ENCODE measurements around the gene SPG21. TPM values are rescaled to one million over a fixed set of nuclear protein-coding genes. Genes with fewer than 3 reads are reported as not detected.

The SPG21 gene
- total and polyA plus RNA-seq, 2 of the 13 experiments (the other 11 are each of a cell fraction or from before 2014, with no cell fraction given): 36.7 to 42.4 TPM

- TF ChIP-seq, protein P1, sequence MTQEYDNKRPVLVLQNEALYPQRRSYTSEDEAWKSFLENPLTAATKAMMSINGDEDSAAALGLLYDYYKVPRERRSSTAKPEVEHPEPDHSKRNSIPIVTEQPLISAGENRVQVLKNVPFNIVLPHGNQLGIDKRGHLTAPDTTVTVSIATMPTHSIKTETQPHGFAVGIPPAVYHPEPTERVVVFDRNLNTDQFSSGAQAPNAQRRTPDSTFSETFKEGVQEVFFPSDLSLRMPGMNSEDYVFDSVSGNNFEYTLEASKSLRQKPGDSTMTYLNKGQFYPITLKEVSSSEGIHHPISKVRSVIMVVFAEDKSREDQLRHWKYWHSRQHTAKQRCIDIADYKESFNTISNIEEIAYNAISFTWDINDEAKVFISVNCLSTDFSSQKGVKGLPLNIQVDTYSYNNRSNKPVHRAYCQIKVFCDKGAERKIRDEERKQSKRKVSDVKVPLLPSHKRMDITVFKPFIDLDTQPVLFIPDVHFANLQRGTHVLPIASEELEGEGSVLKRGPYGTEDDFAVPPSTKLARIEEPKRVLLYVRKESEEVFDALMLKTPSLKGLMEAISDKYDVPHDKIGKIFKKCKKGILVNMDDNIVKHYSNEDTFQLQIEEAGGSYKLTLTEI (CRISPR knock-in tag; conservative IDR thresholded peaks at IDR 0.05): no peak
- no peak for TF ChIP-seq IRF1 (CRISPR knock-in tag; IDR thresholded peaks at IDR 0.05; ENCODE audit: low read depth)
- no peak for TF ChIP-seq MZF1 (CRISPR knock-in tag; IDR thresholded peaks at IDR 0.05; ENCODE audit: borderline replicate concordance)
- TF ChIP-seq ZNF883 (CRISPR knock-in tag; IDR thresholded peaks at IDR 0.05; ENCODE audit: not compliant biosample characterization): no peak
- TF ChIP-seq ZNF512B (CRISPR knock-in tag; IDR thresholded peaks at IDR 0.05; ENCODE audit: borderline replicate concordance): no peak
- TF ChIP-seq RARG (CRISPR knock-in tag; IDR thresholded peaks at IDR 0.05; ENCODE audit: low read depth): no peak
- TF ChIP-seq SNRNP70 (IDR thresholded peaks at IDR 0.05; ENCODE audit: low read depth, low read length): no peak
- 0 out of 2 replicates have a peak, but pooled peaks have one; percentile 21 for TF ChIP-seq ZNF264 (CRISPR knock-in tag; IDR thresholded peaks at IDR 0.05)
- TF ChIP-seq SSRP1 (CRISPR knock-in tag; IDR thresholded peaks at IDR 0.05): peak; percentile 88; the same call in 1 of the 2 replicates
- no peak for TF ChIP-seq RBAK (CRISPR knock-in tag; IDR thresholded peaks at IDR 0.05)
- TF ChIP-seq ZNF816 (CRISPR knock-in tag; IDR thresholded peaks at IDR 0.05; ENCODE audit: borderline replicate concordance): no peak
- TF ChIP-seq FOXK1 (CRISPR knock-in tag; IDR thresholded peaks at IDR 0.05; ENCODE audit: borderline replicate concordance, low read depth): peak; percentile 60; the same call in 1 of the 2 replicates
- TF ChIP-seq, protein P2, sequence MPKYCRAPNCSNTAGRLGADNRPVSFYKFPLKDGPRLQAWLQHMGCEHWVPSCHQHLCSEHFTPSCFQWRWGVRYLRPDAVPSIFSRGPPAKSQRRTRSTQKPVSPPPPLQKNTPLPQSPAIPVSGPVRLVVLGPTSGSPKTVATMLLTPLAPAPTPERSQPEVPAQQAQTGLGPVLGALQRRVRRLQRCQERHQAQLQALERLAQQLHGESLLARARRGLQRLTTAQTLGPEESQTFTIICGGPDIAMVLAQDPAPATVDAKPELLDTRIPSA (CRISPR knock-in tag; IDR thresholded peaks at IDR 0.05; ENCODE audit: borderline replicate concordance): no peak
- no peak for TF ChIP-seq ZNF839 (CRISPR knock-in tag; IDR thresholded peaks at IDR 0.05; ENCODE audit: borderline replicate concordance)
- no peak for TF ChIP-seq PHF8 (CRISPR knock-in tag; IDR thresholded peaks at IDR 0.05)
- TF ChIP-seq, protein P3, sequence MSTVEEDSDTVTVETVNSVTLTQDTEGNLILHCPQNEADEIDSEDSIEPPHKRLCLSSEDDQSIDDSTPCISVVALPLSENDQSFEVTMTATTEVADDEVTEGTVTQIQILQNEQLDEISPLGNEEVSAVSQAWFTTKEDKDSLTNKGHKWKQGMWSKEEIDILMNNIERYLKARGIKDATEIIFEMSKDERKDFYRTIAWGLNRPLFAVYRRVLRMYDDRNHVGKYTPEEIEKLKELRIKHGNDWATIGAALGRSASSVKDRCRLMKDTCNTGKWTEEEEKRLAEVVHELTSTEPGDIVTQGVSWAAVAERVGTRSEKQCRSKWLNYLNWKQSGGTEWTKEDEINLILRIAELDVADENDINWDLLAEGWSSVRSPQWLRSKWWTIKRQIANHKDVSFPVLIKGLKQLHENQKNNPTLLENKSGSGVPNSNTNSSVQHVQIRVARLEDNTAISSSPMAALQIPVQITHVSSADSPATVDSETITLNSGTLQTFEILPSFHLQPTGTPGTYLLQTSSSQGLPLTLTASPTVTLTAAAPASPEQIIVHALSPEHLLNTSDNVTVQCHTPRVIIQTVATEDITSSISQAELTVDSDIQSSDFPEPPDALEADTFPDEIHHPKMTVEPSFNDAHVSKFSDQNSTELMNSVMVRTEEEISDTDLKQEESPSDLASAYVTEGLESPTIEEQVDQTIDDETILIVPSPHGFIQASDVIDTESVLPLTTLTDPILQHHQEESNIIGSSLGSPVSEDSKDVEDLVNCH (CRISPR knock-in tag; IDR thresholded peaks at IDR 0.05): no peak
- no peak for TF ChIP-seq DPF2 (CRISPR knock-in tag; IDR thresholded peaks at IDR 0.05; ENCODE audit: borderline replicate concordance, low read depth)
- no peak for TF ChIP-seq REXO4 (CRISPR knock-in tag; IDR thresholded peaks at IDR 0.05; ENCODE audit: borderline replicate concordance)
- TF ChIP-seq KDM2A (CRISPR knock-in tag; IDR thresholded peaks at IDR 0.05; ENCODE audit: borderline replicate concordance, low read depth): peak; percentile 90
- no peak for TF ChIP-seq ZBTB8A (CRISPR knock-in tag; IDR thresholded peaks at IDR 0.05; ENCODE audit: borderline replicate concordance, low read depth)
Measured at GRCh38 chr15:65032801-65033537, 43.3 kb upstream of the SPG21 start (continued).
